GM18861 (cell line): ENCODE data around the gene ETFA.

Experiments used
- ATAC-seq: cut with Tn5 transposase; IDR thresholded peaks from one replicate; pipeline ENCODE4 v1.9.1; 2021; ENCODE audit not compliant: unreplicated experiment

ETFA gene

DNA sequence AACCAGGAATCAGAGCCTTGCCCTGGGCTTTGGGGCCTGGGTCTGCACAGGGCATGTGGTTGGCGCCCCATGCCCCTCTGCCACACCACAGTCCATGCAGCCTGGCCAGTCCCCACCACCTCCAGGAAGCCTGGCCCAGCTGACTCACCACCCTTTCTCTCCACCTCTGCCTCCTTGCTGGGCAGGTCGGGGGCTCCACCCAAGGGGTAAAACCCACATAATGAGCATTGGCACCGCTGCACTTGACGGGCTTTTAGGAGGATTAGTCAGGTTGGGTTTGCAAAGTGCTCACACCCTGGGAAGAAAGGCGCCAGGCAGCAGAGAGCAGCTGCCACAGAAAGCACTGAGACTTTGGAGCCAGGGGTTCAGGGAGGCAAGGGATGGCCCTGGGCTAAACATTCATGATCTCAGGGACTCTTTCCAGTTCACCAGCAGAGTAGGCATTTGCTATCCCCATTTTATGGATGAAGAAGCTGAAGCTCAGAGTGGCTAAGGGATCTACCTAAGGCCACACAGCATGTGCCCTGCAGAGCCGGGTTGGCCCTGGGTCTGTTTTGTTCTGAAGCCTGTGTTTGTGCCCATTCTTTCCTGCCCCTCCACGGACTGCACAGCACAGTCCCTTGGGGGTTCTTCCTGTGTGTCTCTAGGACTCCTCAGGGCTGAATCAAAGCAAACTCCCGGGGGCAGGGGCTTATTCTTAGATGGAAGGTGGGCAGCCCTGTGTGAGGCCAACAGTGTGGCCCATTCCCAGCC, 113.4 kb downstream of the ETFA start:
- ATAC-seq = no peak

DNA sequence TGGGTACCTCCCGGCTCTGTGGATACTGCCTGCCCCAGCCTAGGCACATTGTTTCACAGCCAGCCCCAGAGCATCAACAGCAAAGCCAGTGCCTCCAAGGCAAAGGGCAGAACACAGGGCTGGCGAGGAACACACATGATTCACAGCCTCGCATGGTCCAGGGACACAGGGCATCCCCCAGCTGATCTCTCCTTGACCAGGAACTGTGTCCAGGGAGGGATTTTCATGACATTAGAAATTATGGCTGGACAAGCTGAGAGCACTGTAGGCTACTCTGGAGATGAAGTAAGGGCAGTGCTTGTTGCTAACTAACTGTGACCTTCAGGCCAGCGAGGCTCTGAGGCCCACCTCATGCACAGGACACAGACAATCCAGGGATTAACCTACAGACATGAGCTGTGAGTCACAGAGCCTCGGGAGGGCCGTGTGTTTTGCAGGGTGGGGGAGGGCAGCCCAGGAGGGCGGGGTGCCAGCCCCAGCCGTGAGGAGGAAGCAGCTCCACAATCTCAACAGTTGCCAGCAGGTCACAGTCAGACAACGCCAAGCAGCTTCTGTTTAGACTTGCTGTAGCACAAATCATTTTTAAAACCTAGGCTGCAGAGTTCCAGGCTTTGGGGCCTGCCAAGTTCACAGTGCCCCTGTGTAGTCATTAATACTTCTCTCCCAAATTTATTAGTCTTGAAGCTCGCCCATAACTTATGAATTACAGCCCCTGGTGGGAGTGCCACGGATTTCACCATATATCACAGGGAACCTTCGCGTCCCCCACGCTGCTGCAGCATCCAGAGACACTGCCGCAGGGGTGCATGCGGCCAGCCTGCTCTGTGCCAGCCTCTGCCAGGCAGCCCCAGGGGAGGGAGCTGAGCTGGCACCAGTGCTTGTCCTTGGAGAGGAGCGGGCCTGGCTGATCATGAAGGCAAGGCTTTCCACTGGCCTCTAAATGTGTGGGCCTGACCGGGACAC, 114.7 kb downstream of the ETFA start:
- ATAC-seq = no peak

DNA sequence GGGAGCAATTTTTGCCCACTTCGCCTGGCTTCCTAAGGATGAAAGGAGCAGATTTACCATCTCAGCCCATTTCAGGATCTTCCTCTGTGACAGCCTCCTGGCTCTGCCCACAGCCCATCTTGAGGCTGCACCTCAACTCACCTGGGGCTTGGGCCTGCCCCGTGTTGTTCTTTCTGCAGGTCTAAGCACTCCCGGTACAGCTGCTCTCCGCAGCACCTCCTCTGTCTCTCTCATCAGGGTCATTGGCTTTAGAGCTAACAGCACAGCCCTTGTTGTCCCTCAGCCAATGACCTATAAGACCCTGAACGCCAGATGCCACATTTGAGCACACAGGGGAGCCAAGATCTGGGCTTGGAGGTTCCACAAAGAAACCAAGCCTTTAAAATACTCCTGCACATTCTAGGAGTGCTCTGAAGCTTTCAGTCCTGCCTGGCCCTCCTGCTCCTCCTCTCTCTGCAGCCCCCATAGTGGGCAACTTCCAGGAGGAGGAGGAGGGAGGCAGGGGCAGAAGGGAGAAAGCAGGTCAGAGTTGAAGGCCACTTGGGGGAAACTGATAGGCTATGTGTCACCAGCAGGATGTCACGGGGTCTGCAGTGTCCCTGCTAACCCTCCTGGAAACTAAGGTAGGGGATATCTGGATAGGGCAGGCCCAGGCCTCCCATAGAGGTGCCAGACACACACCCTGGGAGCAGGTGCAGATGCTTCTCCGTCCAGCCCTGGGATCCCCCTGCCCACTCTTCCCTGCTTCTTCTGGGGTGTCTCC, 115.6 kb downstream of the ETFA start:
- no peak for ATAC-seq

DNA sequence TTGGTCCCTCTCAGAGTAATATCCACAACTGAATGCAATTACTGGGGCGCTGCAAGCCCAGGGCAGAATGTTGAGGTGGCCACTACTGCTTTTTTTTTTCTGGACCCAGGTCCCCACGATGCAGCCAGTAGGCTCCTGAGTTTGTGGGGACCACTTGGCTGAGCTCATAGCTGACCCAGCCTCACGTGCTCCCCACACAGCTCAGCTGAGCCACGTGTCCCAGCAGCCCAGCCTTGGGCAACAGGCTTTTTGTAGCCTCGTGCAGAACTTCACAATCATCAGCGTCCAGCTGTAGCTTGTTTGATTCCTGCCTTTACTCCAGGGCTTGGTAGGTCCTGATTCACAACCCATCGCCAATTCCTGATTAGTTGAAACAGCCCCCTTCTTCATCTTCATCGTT, 117.3 kb downstream of the ETFA start:
- no peak for ATAC-seq

DNA sequence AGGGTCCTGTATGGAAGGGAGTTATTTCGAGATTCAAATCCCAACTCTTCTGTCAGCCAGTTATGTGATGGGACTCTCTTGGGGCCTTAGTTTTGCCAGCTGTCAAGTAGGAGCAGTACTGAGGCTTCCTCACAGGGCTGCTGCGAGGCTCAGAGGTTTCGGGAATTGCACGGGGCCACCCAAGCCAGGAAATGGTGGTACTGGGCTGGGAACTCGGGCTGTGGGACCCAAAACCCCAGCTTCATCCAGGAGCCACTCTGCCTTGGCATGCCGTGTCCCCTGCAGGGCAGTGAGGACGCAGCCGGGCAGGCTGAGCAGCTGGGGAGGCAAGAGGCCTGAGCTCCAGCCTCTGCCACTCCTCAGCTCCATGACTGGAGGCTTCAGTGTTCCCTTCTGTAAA, 118.6 kb downstream of the ETFA start:
- ATAC-seq = no peak

DNA sequence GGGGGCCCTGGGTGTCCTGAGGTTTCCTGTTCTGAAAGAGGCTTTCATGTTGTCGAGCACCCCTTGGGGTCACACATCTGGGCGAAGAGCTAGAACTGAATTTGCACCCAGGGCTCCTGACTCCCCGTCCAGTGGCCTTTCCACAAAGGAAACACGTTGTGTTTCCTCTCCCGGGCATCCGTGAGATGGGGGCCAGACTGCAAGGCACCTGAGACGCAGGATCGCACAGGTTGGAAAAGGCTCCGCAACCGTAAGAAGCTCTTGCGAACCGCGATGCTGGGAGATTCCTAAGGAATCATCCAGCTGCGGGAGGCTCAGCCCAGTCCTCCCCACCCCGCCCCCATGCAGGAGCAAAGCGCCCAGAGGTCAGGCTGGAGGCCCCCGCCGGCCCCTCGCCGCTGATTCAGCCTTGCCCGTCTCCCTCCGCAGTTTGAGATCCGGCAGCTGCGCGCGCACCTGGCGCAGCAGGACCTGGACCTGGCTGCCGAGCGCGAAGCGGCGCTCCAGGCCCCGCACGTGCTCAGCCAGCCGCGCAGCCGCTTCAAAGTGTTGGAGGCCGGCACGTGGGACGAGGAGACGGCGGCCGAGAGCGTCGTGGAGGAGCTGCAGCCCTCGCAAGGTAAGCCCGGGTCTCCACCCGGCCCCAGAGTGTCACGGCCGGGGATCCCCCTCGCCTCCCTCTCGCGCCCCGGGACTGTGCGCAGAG, 119.6 kb downstream of the ETFA start:
- no peak for ATAC-seq

DNA sequence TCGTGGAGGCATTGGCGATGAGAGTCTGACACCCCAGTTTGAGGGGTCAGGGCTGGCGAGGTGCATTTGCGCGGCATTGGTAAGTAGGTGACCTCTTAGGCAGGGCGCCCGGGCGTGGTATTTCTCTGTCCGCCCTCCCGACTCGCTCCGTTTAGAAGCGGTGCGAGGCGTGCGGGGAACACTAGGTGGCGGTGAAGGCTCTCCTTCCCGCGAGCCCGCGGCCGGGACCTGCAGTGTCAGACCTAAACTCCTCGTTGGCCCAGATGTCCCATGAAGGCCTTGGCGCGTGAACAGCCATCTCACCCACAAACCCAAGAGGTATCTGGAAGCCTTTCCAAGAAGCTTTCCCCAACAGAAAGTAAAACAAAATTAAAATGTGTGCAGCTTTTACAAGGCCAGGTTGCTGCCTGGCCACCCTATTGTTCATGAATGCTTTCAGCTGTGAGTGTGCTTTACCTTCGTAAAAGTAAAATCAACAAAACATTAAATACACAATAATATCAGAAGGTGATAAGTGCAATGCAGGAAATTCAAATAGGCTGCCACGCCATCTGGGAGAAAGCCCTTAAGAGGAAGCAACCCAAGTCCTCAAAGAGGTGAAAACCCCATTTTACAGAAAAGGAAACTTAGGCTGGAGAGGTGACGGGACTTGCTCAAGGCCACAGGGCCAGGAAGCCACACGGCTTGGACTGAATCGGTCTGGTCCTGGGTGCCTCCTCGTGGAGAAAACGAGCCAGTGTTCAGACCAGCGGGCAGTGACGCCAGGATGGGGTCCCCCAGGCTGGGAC, 120.3 kb downstream of the ETFA start:
- ATAC-seq = peak; percentile 53

DNA sequence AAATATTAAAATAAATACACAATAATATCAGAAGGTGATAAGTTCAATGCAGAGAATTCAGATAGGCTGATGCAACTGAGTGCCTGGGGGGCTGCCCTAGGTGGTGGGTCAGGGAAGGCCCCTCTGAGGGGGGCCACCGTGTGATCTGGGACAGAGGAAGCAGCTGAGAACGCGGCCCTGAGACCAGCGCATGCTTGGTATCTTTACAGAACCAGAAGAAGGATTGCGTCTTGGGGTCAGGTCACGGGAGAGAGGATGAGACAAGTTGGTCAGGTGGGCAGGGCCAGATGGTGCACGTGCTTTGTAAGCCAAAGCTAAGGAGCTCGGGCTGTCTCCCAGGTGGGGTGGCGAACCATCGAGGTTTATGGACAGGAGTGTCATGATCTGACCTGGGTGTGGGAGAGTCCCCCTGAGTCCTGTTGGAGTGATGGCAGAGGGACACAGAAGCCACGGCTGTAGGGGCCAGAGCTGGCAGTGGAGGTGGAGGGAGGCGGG, 121.2 kb downstream of the ETFA start:
- no peak for ATAC-seq

DNA sequence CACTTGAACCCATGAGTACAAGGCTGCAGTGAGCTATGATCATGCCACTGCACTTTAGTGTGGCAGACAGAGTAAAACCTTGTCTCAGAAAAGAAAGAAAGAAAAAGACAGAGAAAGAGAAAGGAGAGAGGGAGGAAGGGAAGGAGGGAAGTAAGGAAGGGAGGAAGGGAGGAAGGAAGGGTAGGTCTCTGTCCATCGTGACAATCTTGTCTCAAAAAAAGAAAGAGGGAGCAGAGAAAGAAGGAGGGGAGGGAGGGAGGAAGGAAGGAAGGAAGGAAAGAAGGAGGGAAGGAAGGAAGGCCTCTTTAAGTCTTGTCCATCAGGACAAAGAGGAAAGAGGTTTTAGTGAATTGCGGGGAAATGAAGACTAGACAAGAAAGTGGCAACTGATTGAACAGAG, 122.2 kb downstream of the ETFA start:
- ATAC-seq = no peak

DNA sequence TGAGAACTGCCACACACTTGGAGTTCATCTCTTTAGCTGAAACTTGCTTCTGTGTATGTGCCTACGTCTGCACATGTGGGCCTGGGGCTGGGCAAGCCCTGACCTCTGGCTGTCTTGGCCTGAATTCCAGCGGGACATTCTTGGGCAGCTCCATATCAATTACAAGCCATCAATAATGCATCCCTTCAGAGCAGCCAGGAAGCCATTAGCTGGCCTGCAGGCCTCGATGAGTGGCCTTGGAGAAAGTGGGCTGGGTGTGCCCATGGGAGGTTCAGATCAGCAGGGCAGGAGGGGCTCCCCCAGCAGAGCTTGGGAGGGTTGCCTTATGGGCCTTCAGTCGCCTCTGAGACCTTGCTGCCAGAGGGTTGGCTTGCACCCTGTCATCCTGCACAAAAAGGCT, 124.1 kb downstream of the ETFA start:
- no peak for ATAC-seq

DNA sequence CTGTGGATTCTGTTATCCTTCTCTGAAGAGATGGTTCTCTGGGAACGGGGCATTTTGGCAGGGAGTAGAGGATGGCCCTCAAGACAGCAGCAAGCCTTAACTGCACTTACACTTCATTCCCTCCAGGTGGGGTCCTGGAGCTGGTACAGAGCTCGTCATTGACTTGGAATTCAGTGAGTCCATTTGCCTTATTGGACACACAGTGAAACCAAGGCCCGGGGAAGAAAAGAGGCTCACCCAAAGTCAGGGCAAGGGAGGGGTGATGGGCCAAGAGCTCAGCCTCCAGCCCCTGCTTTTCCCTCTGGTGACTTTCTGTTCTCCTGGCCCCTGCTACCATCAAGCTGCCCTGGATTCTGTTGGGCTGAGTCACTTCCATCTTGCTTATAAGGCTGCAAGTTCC, 125.6 kb downstream of the ETFA start:
- no peak for ATAC-seq

DNA sequence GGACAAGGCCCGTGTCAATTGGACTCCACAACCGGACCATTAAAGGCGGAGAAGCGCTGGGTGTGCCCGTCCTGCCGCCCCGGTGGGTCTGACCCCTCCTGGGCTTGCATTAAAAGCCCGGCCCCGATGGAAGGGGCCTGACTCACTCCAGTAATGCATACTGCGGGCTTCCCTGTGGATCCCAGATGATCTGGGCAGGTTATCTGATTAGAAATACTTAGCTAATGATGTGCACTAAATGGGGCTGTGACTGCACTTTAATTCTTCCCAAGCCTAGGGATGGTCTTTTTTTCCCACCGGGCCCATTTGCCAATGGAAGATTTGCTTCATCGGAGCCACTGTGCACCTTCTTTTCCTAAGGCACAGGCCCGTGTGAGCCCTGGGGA, 126.6 kb downstream of the ETFA start:
- no peak for ATAC-seq

DNA sequence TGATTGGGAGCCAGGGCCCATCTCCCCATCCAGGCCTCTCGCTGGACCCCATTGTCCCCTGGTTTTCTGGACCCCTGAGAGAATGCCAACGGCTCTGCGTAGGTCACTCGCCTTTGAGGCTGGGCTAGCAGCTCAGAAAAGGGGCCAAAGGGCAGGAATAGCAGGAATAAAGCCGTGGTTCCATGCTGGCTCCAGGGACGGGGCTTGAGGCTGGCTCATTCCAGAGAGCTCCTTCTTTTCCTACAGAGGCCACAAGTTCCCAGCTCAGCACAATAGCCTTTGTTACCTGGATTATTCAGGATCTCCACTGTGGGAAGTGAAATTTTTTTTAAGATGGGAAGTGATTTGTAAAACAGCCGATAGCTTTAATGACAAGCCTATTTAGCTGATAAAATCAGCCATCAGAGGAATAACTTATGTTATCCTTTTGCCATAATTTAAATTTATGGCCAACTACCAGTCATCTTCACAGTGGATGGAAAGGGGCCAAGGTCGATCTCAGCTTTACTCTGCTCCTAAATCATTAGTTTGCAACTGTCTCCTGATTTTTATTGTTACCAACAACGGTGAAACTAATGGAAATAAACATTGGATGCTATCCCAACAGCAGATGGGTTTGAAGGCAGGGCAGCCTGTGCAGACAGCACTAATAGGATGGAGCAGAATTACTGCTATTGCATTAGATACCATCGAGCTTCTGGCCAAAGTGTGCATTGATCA, 127.2 kb downstream of the ETFA start:
- ATAC-seq = no peak

DNA sequence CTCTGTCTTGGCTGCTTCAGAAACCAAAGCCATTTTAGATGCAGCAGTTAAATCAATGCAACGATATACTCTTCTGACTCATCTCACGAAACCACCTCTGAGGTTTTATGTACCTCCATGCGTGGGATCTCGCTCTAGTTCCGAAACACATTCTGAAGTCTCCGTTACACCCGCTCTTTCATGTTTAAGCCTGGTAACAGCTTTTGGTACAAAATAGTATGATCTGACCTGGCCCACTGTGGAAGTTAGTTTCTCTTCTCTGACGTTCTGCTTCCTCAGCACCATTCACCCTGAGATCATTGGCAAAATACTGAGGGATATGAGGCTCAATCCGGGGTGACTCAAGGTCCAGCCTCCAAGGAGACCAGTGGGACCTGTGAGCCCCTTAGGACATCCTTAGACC, 129.6 kb downstream of the ETFA start:
- no peak for ATAC-seq

DNA sequence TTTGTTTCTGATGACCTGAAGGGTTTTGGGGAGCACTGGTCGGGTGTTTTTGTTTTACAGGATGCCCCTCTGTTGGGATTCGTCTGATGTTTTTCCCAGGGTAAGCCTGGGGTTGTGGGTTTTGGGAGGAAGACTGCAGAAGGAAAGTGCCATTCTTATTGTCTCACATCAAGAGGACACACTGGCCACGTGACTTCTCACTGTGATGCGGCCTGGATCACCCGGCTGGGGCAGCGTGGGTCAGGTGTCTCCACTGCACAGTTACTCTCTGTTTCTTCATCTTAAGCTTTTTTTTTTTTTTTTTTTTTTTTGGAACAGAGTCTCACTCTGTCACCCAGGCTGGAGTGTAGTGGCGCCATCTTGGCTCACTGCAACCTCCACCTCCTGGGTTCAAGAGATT, 130.9 kb downstream of the ETFA start:
- no peak for ATAC-seq

DNA sequence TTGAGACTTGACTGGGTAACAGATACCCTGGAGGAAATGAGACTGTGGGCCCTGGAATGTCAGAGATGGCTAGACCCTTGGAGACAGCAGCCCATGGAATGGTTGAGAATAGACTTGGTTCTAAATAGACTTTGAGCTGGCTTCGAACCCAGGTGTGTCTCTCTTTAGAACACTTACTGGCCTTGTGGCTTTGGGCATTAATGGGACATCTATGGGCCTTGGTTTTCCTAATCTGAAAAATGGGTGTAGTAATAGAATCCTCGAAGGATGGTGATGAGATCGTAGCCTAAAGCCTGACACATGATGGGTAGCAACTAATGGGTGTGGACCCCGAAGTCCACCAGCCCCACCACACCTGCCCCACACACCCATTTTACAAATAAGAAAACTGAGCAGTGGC, 132.2 kb downstream of the ETFA start:
- ATAC-seq = no peak

DNA sequence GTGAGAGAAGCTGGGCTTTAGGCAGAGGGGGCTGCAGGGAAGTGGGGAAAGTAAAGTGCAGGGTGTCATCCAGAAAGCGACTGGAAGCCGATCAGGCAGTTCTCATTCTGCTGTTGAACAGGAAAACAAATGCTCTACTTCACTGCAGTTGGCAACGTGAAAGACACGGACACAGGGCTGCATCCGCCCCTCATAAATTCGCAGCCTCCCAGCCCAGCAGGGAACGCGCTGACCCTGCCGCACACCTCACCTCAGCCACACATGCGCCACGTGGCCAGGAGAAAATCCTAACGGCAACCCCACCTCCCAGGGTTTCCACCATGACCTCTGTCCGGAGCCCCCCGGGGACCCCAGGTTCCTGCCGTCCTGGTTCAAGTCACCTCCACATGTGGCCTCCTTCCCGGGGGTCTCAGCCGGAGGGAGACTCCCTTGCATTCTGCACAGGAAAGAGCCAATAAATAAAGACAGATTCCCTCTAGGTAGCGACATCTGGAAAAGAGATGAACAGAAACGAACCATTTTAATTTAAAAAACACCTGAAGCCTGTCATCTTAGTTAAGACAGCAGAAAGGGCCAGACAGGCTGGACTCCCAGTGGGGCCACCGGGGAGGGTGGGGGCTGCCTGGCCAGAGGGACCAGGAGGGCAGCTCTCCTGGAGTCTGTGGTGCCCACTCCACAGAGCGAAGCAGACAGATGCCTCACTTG, 132.8 kb downstream of the ETFA start:
- ATAC-seq = no peak

DNA sequence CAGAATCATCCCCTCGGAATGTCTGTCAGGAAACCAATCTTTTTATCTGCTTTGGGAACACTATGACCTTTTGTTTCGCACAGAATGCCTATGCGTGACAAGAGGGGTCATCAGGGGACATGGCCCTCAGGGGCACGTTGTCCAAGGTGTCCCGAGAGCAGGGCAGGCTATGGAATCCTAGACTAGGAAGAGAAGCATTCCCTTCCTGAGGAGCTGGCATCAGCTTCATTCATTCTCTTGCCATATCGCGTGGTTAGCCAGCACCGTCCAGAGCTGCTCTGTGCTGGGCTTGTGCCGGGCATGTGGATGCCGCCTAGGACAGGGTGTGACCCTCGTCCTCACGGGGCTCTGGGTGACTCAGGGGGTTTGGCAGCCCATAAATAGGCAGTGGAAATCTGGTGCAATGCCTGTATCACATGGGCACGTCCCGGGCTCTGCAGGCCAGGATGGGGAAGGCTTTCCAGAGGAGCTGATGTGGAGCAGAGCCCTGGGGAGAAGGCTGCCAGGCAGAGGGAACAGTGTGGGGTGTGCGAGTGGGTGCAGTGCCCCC, 133.7 kb downstream of the ETFA start:
- ATAC-seq = no peak
